ENCODE data around the gene IGF2R.
"Not testable (repeated sequence)": the region's sequence is repeated elsewhere in the genome, so short reads cannot be mapped to it uniquely, and the experiment has no call there.

IGF2R gene

DNA sequence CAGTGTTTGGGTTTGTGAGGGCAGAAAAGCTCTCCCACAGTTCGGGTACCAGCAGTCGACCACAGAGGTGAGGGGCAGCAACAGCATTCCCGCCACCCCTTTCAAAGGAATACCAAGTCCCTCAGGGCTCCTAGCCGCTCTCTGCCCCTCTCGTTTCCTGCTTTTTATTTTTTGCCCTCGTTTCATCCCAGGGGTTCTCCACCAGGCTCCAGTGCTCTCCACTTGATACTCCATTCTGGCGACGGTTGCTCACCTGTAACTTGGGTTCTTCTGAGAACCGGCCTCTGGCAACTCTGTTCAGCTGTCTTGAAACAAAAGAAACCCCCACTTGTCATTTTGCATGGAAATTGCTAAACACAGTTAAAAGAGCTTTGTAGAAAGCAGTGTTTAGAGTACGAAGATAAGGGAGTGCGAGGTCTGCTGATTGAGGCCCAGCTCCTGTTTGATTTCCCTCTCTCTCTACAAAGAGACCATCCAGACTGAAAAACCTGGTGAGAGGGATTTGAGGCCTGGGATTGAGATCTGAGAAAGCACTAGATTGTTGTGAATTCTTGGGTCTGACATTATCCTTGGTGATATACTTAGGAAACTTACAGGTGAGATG, 28.7 kb downstream of the IGF2R start:
- no peak for DNase-seq

DNA sequence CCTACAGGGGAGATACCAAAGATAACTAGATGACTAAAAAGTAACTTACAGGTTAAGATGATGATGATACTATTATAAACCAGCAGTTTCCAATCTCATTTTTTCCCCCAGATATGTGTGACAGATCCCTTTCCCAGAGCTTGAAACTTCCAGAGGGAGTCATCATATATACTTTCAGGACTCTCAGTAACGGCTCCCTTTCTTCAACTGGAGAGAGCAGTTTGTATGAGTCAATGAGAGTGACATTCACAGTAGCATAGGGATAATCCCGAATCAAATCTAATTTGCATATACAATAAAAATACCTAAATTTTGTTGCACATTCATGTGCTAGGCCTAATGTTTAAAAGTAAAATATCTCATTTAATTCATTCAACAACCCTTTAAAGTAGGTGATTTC, 29.7 kb downstream of the IGF2R start:
- DNase-seq: no peak

DNA sequence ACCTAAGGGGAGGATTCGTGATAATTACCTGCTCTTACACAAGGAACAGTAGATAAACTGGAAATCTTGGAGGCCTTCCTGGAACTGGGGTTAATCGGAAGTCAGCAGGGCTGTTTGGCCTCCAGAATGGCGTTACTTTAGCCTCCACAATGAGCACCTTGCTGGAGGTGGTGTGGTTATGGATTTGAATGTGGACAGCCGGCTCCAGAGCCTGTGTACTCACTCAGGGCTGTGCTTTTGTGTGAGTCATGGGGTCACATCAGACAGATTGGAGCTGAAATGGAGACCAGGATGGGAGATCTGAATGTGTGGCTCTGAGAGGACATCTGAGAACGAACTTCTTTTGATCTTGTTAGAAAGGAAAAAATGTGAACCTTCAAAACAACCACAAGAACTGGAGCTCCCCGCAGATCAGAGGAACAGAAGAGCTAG, 30.4 kb downstream of the IGF2R start:
- DNase-seq: no peak

DNA sequence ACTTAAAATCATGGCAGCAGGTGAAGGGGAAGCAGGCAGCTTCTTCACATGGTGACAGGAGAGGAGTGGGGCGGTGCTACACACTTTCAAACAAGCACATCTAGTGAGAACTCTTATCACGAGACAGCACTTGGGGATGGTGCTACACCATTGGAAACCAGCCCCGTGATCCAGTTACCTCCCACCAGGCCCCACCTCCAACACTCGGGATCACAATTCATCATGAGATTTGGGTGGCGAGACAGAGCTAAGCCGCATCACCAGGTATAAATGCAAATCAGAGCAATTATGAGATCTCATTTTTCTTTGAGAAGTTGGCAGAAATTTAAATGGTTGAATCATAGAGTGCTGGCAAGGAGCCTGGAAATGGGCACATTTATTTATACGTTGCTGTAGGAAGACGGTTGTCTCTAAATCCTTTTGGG, 31.4 kb downstream of the IGF2R start:
- no peak for DNase-seq

DNA sequence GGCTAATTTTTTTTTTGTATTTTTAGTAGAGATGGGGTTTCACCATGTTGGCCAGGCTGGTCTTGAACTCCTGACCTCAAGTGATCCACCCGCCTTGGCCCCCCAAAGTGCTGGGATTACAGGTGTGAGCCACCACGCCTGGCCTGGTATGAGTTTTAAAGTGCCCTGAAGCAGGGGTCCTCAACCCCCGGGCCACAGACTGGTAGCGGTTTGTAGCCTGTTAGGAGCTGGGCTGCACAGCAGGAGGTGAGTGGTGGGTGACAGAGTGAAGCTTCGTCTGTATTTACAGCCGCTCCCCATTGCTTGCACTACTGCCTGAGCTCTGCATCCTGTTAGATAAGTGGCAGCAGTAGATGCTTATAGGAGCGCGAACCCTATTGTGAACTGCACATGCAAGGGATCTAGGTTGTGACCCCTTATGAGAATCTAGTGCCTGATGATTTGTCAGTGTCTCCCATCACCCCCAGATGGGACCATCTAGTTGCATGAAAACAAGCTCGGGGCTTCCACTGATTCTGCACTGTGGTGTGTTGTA, 32.1 kb downstream of the IGF2R start:
- not testable (repeated sequence) for DNase-seq

DNA sequence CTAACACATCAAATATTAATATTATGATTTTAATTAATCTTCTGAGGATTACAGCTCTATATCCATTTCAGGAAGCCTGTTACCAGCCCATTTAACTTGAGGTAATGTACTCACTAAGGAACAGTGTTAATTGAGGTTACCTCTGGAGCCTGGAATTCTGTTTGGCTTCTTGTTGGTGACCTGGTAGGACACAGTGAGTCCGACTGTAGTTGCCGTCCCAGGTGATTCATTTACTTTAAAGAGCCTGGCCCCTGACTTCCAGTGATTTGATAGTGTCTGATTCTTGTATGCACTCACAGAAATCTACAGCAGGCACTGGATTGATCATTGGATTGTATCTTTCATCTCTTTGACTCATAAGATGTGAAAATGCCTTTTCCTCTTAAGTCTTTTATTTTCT, 34.0 kb downstream of the IGF2R start:
- DNase-seq: no peak

DNA sequence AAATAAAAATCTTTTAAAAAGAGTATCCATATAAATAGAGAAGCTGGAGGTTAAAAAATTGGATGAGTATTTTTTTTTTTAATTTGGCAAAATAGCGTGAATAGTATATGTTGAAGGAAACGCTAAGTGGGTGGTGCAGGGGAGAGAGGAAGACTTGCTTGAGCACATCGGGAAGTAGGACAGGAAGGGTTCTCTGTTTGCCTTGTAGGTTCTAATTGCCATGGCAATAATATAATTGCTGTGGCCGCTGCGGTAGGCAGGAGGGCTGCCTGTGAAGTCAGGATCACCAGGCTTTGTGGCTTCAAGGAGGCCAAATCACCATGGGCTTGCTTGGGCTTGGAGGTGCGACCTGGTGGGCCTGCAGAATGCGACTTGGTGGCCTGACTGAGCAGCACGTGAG, 35.1 kb downstream of the IGF2R start:
- no peak for DNase-seq

DNA sequence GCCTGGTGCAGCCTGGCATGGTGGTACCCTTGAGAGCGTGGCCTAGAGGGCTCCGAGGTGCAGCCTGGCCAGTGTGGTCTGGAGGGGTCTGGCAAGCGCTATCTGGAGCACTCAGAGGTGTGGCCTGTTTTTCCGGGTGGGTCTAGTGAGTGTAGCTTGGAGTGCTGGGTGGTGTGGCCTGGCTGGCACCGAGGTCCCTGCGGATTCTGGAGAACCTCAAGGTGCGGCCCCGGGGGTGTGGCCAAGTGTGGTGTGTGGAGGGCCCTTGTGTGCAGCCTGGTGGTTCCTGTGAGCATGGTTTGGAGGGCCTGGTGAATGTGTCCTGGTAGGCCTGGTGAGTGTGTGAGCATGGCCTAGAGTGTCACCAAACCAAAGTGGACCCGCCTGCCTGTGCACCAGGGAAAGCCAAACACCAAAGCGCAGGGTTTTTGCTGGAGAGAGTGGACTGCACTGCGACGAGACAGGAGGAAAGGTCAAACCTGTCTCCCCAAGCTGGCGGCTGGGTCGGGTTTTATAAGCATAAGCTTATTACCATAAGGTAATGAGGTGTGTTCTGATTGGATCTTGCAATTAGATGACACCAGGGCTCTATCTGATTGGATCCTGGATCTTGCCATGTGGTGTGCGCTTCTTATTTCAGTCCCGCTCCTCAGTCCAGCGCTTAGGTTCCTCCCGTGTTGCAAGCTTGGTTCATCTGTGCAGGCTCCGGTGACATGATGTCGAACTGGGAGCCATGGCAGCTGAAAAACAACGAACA, 35.7 kb downstream of the IGF2R start:
- no peak for DNase-seq

DNA sequence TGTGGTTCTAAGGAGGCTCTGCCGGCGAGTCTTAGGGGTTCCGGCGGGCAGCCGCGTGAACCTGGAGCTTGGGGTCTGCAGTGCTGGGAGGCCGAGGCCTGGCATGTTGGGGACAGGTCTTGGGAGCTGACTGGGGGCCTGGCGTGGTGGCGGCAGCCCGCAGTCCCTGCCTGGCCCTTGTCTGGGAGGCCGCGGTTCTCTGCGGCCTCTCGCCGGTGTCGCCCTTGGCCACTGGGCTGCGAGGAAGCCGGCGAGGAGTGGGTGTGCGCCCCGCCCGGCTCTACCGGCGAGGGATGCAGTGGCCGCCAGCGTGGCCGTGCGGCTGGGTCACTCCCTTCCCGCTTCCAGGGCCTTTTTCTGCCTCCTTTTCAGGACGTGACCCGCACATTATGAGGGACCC, 36.3 kb downstream of the IGF2R start:
- DNase-seq: no peak

DNA sequence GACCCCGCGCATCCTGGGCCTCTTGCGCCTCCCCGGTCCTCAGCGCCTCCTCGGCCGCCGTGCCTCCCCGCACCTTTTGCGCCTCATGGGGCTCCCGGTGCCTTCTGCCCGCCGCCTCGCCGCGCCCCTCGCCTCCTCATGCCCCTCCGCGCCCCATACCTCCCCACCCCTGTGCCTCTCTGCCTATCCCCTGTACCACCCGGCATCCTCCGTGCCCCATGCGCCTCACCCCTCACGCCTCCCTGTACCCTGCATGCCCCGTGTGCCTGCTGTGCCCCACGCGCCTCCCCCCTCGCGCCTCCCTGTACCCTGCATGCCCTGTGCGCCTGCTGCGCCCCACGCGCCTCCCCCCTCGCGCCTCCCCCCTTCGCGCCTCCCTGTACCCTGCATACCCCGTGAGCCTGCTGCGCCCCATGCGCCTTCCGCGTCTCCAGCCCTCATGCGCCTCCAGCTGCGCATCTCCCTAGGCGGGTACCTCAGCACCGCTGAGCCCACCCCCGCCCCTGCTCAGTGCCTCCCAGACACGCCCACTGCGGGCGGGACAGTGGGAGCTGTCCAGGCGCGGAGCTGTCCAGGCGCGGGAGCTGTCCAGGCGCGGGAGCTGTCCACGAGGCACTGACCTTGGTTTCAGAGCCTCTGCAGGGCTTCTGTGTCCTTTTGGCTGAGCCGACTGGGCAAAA, 37.1 kb downstream of the IGF2R start:
- DNase-seq: no peak

DNA sequence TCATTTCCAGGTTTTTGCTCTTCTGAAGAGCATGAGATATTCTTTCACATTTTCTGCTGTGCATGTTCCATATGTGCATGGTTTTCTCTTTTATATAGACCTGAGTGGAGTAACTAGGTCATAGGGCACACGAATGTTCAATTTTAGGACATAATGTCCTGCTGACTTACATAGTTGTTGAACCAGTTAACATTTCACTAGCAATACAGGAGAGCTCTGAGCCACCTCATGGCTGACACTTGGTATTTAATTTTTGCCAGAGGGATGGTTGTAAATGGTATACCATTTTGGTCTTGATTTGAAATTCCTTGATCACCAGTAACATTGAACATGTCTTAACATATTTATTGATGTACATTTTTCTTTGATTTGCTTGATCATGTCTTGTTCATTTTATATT, 38.3 kb downstream of the IGF2R start:
- no peak for DNase-seq

DNA sequence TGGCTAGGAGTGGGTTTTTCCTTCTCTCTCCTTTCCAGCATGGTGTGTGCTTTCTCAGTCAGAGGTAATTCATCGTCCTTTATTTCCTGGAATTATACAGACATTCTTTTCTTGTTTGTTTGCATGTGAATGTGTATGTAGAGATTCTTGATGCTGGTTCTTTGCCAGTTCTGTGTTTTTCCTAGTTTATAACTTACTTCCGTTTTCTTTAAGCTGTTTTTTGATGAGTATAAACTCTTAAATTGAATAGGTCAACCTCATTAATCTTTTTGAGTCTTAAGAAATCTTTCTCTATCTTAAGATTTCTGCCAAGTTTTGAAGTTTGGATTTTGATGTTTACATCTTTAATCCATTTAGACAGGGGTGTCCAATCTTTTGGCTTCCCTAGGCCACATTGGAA, 38.7 kb downstream of the IGF2R start:
- DNase-seq: no peak

DNA sequence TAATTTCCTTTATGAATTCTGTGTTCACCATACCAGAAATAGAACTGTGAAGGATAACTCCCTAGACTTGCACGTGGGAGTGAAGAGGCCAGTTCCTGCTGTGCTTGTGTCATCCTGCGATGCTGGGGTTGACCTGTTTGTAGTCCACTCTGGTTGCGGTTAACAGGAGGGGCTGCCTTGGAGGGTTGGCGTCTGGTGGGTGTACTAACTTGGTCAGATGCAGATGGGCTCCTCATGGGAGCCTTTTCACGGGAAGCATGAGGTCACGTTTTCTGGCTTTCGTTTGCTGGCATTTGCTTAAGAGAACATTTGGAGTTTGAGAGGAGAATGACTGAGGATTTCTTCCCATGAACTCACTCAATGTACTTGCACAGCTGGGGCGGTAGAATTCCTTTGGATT, 41.2 kb downstream of the IGF2R start:
- DNase-seq: no peak

DNA sequence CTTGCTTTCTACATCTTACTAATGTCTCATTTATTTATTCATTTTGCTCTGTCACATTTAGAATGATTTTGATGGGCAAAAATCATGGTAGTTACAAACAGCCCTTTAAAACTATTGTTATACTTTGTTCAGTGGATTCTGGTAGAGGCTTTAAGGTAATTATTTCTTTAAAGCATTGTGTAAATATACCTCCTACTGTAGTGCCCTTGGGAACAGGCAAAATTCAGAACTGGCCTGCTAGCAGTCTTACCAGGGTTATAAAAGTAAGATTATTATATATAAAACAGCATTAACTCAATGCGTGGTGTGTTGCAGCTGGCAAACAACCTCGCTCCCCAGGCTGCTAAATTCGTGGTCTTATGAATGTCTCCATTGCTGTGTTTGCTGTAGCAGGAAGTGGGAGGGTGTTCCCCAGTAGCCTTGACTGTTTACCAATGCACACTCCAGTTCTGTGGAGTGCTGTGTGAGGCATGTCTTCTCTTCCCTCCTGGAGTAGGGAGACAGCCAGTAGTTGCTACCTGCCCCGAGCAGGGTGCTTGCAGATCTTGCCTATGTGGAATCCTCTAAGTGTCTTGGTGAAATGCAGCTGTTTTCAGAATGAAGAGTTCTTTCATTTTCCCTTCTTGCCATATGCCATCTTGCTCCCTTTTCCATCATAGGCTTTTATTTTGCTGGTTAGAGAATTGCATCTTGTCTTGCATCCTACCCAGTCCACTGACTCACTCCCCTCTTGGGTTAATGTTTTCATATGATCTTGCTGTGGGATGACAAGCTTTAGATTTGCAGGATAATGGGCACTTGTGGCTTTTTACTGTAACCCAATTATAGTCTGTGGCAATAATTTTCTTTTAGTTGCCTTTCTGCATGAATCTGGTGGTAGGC, 45.3 kb downstream of the IGF2R start:
- peak; percentile 22 for DNase-seq

DNA sequence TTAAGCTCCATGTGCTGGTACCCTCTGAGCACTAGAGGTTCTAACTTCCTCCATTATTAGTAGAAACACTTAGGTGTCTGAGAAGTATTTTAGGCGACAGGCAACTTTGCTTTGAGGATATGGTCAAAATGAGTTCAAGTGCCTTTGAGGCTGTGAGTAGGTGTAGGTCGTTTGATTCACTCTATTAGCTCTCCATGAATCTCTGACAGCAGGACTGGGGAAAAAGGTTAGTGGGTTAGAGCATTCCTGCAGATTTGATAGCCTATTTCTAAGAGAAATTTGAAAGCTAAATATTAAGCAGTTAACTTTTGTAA, 45.9 kb downstream of the IGF2R start:
- DNase-seq: no peak

DNA sequence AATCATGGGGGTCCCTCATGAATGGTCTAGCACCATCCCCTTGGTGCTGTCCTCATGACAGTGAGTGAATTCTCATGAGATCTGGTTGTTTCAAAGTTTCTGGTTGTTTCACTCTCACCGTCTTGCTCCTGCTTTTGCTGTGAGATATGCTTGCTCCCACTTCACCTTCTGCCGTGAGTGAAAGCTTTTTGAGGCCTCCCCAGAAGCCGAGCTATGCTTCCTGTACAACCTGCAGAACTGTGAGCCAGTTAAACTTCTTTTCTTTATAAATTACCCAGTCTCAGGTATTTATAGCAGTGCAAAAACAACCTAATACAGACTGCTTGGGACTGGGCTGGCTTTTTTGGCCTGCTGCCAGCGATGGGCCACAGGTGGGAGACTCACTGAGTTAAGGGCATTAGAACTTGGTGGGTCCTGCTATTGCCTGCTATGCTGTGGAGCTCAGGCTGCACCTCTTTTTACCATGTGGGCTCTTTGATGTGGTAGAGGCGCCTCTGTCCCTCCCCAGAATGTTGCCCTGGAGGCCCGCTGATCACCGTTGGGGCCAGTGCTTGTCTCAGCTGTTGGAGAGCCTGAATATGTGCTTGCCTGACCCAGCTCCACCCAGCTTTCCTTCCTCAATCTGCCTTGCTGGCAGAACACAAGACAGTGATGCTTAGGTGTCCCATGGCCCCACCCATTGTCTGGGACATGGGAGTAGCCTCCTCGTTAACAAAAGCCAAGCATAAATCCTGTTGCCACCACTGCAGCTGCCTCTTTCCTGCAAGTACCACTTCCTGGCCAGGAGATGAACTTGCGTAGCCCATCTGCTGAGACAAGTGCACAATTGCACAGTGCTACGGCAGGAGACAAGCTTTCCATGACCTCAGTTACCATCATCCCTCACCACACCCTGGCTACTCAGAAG, 47.1 kb downstream of the IGF2R start:
- peak; percentile 61 for DNase-seq

DNA sequence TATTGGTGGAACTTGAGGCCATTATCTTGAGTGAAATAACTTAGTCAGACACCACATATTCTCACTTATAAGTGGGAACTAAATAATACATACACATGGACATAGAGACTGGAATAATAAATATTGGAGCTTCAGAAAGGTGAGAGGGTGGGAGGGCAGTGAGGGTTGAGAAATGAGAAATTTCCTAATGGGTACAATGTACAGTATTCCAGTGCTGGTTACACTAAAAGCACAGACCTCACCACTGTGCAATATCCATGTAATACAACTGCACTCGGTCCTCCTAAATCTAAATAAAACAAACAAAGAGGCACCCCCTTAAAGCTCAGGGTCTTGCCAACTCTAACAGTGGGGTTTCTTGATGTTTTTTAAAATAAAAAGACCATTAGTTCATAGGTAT, 53.2 kb downstream of the IGF2R start:
- no peak for DNase-seq

DNA sequence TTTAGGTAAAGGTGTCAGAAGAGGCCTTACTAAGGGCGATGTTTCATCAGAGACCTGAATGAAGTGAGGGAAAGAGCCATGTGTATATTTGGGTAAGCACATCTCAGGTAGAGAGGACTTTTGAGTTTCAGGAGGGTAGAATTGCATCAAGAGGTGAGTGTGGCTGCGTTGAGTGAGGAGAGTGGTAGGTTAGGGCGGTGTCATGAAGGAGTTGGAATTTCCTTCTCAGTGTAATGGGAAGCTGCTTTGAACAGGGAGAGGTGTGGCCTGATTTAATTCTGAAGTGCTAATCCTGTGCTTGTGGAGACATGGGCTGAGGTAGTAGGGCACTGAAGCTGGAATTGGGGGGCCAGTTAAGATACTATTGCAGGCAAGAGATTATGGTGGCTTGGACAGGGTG, 53.9 kb downstream of the IGF2R start:
- no peak for DNase-seq

DNA sequence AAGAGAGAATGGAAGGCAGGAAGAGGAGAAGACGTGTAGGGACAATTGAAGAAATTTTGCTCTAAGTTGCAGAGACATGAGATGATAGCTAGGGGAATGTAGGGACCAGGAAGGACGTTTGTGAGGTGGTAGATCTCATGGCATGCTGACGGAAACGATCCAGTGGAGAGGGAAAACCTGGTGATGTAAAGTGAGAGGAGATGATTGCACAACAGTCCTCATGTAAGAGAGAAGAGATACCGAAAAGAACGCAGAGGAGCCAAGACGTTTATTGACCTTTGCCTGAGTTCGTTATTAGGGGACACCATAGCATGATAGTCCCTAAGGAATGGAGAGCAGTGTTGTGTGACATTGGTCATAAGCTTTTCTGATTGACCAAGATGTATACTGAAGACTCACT, 55.3 kb downstream of the IGF2R start:
- DNase-seq: no peak

DNA sequence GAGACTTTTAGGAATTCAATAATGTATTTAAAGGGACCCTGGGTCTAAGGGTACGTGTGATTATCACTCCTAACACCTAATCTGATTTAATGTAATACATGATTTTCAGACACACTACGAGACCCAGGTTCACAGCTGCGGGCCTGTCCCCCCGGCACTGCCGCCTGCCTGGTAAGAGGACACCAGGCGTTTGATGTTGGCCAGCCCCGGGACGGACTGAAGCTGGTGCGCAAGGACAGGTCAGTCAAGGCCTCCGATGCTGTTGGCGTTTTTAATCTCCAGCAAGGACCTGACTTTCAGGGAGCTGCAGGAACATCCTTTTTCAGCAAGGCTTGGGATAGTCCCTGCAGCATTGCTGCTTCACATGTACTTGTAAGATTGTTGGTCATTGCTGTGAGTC, 58.2 kb downstream of the IGF2R start:
- no peak for DNase-seq

DNA sequence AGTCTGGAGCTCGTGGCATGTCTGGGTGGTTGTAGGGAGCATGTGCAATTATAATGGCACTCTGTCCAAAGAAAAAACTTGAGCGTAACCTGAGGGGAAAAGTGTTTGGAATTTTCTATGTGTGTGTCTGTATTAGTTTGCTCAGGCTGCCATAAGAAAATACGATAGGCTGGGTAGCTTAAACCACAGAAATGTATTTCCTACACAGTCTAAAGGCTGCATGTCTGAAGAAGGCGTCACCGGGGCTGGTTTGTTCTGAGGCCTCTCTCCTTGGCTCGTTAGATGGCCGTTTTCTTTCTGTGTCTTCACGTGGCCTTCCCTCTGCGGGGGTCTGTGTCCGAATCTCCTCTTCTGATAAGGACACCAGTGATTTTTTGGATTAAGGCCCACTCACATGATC, 59.0 kb downstream of the IGF2R start:
- DNase-seq: no peak

Measured in MV-4-11 (cell line).